NCI-H526 treated with DMSO at 0.1 percent for 48 hours (cell line): Measurements from ENCODE around the gene PDHX.
"Not testable (repeated sequence)": the region's sequence is repeated elsewhere in the genome, so short reads cannot be mapped to it uniquely, and the experiment has no call there.

Source experiments
- DNase-seq: peaks from one replicate; lab custom pipeline; 2025; lab: John Stamatoyannopoulos, UW

Gene PDHX

DNA sequence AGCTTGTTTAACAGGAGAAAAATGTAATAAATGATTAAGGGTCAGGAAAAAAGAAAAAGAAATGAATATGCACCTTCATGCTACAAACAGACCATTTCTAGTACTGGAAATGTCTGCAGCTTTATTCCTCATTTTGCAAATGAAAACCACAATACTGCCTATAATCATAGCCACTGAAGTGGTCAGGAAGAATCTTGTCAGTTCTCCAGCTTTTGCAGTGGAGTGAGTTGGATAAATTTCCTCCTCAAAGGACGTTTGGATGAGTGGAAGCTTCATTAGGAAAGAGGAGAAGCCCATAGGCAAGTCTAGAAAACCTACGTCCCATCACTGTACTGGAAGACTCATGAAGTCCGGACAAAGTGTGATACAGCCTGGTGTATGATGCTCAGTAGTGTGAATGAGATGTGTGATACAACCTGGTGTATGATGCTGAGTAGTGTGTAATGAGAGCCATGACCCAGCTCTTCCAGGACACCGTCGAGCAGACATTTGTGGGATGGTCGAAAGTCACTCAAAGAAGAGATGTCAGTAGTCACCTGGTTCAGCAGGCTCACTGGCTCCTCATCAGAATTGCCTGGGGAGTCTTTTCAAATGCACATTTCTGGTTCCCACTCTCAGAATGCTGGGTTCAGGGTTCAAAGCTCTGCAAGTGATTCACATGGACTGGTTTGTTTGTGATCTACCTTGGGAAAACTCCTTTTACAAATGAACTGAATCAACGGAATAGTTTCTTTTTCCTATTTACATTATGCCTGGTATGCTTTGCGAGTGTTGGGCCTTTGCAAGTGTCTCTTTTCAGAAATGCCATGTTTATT is 101.3 kb downstream of the PDHX start:
- no peak for DNase-seq

GRCh38 chr11:35021589-35021988 is 105.2 kb downstream of the PDHX start:
- DNase-seq = no peak

DNA sequence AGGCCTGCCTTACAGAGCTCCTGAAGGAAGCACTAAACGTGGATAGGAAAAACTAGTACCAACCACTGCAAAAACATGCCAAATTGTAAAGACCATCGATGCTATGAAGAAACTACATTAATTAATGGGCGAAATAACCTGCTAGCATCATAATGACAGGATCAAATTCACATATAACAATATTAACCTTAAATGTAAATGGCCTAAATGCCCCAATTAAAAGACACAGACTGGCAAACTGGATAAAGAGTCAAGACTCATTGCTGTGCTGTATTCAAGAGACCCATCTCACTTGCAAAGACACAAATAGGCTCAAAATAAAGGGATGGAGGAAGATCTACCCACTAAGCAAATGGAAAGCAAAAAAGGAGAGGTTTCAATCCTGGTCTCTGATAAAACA is 107.5 kb downstream of the PDHX start:
- DNase-seq = not testable (repeated sequence)

- not testable (repeated sequence) for DNase-seq
These were observed 111.6 kb downstream of the PDHX start for GRCh38 chr11:35028007-35028406.

DNA sequence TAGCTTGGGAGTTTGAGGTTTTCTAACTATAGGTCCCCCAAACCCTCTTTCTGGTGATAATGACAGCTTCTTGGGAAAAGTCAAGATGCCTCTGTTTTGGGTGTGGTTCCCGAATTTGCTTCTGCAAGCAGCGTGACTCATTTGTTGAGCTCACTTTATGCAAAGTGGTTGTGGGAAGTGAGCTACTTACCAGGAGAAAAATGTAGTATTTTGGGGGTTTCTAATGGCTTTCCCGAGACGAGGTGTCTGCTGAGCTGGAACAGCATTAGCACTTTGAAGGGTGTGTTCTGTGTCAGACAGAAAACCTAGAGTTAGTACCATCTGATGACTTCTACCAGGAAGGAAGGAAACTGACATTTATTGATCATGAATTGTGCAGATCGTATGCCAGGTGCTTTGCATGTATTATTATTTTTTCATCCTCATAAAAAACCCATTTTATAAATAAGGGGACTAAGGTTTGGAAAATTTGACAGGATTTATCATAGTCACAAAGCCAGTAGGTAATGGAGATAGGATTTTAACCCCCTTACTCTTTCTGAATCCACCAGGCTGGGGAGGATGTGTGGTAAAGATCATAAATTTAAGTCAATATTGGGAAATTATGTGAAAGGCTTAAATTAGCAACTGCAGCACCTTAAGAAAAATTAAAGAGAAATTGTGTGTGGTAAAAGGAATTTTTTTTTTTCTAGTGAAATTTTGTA is 113.7 kb downstream of the PDHX start:
- no peak for DNase-seq

- no peak for DNase-seq
These were observed 114.3 kb downstream of the PDHX start for GRCh38 chr11:35030716-35031213.

- DNase-seq = no peak
These were observed 114.9 kb downstream of the PDHX start for GRCh38 chr11:35031346-35031745.

DNA sequence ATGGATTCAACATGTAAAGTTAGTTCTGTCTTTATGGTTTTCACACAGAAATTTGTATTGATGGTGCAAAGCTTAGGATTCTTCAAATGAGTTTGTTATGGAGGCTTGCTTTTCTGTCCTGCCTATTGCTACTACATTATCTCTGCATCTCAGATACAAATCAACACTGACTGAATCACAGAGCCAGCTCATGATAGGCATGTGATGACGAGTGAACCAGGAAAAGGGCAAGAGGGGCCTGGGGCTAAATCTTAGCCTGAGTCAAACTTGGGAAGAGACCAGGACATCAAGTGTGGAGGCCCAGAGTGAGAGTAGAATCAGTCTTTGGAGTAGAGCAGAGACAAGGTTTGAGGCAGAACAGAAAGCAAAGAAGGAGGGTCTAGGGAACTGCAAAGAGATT is 115.4 kb downstream of the PDHX start:
- no peak for DNase-seq

- no peak for DNase-seq
These were observed 116.6 kb downstream of the PDHX start for GRCh38 chr11:35033011-35033410.

DNA sequence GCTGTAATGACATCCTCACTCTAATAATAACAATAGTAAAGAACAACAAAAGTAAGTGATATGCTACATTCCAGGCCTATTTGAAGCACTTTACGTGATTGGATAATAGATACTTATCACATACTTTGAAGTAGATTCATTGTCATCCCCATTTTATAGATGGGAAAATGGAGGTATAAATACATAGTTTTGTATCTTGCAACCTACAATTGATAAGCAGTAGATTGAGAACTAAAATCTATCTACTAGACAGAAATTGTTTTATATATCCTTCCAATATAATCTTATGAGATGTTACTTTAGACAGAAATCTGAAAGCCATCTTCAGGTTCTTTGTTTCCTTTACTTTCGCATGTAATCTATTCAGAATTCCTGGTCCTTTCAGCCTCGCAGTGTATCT is 118.0 kb downstream of the PDHX start:
- DNase-seq = no peak

- no peak for DNase-seq
These were observed 119.5 kb downstream of the PDHX start for GRCh38 chr11:35035894-35036408.

- DNase-seq = no peak
These were observed 120.2 kb downstream of the PDHX start for GRCh38 chr11:35036639-35037038.

DNA sequence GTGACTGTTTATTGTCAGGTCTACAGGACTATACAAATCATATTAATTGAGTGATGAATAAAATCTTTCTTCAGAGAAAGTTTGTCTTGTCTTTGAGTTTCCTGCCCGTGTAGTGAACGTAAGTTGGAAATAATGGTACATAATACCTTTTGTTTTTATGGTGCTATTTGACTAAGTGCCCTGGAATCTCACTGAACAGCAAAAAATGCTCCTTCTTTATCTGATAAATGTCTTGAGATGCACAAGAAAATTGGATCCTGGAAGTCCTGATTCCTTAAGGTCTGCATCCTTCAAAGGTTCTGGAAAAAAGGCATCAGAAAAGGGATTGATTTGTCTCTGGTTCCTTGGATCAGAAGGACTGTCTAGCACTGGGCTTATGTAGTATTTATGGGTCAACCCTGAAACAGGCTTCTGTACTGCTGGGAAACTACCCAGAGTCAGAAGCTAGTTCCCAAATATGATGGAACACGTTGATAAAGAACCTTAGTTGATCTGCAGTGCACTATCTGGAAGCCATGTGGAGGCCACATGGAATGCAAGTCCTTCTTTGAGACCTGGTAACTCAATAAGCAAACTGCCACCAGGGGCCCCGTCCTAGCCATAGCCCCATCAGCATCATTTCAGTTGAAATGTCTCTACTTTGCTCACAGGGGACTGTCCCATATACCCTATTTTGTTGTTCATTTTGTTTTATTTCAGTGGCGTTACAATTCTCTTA is 122.0 kb downstream of the PDHX start:
- no peak for DNase-seq

DNA sequence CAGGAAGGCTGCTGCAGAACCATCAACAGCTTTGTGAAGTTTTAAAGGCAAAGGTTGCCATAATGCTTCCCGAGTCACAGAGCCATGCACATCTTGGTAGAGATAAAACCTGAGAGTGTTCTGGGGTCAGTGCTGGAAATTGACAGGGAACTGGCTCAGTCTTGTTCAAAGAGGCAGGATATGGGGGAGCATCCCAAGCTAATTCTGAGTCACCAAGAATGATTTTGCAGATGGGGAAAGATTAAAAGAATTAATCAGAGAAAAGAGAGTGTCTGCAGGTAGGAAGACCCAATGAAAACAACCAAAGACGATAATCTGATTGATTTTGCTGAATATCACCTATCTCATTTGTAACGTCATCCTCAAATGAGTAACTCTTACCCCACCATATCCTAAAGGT is 122.7 kb downstream of the PDHX start:
- DNase-seq = no peak

- no peak for DNase-seq
These were observed 124.0 kb downstream of the PDHX start for GRCh38 chr11:35040221-35040942.

- DNase-seq = no peak
These were observed 124.7 kb downstream of the PDHX start for GRCh38 chr11:35041070-35041554.

GRCh38 chr11:35042224-35042623 is 125.8 kb downstream of the PDHX start:
- no peak for DNase-seq

GRCh38 chr11:35042913-35043312 is 126.5 kb downstream of the PDHX start:
- DNase-seq = no peak

- DNase-seq = no peak
These were observed 127.5 kb downstream of the PDHX start for GRCh38 chr11:35043936-35044335.

DNA sequence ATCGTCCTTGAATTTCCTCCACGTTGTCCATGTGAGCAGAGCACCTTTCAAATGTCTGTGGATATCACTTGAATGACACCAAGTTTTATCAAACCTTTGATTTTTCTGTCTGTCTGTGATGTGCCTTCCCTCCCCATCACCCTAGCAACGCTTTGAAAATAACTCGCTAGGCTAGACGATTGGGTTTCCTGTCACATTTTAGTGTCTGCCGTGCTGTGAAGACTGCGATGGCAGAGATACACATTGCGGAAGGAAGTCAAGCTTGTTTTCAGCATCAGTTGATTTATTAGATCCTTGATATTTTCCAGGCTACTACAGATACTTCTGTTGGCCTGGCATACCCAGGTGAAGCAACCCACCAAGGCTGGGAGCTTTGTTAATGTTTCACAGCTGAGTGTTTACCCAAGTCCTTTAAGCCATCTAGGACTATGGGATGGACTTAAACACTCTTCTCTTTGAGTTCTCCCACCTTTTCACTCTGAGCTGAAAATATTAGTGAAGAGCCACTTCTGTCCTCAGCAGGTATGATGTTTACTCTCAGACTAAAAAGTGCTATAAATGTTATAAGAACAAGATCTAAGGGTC is 128.9 kb downstream of the PDHX start:
- no peak for DNase-seq
